DND-41 (cell line): ENCODE measurements around the gene PXK.

Experiments
- ATAC-seq: fragments of 200-7000 bp; cut with Tn5 transposase; 3 replicates; pipeline ENCODE4 v1.9.1; 2021; ENCODE audit warnings: low read depth; ENCODE audit not compliant: insufficient read depth
- DNase-seq: peaks from one replicate; pipeline ENCODE4 v3.0.0-alpha.2; 2020
- H2AFZ ChIP-seq: 2 replicates; pipeline ENCODE4 v1.6.0; 2012; ENCODE audit warnings: low read depth, low read length
- H3K27ac ChIP-seq: 2 replicates; pipeline ENCODE4 v1.5.1; 2012; ENCODE audit warnings: low read length, inconsistent platforms
- H3K27me3 ChIP-seq: fragments of 200-600 bp; sonication (generic); 2 replicates; pipeline ENCODE4 v1.6.0; 2012; ENCODE audit warnings: low read length, mild to moderate bottlenecking, inconsistent platforms; ENCODE audit not compliant: insufficient read depth, poor library complexity
- H3K36me3 ChIP-seq: 2 replicates; pipeline ENCODE4 v1.5.1; 2012; ENCODE audit warnings: low read length, inconsistent platforms; ENCODE audit not compliant: insufficient read depth
- H3K4me1 ChIP-seq: 2 replicates; pipeline ENCODE4 v1.5.1; 2012; ENCODE audit warnings: mild to moderate bottlenecking, low read length; ENCODE audit not compliant: insufficient read depth
- H3K4me2 ChIP-seq: 2 replicates; pipeline ENCODE4 v1.6.0; 2012; ENCODE audit warnings: mild to moderate bottlenecking, moderate library complexity, low read length, inconsistent platforms; ENCODE audit not compliant: insufficient read depth
- H3K4me3 ChIP-seq, 2 experiments: fragments of 200-600 bp in 1 of 2; shearing (Covaris generic) in 1 of 2; 2 replicates each; pipeline ENCODE4 v1.5.1; 2012 to 2016; ENCODE audit warnings: inconsistent platforms in 2 of 2, low read length in 2 of 2, mild to moderate bottlenecking in 2 of 2, low read depth in 1 of 2, moderate library complexity in 1 of 2
- H3K79me2 ChIP-seq: 2 replicates; pipeline ENCODE4 v1.6.0; 2012; ENCODE audit warnings: low read length, inconsistent platforms; ENCODE audit not compliant: insufficient read depth
- H3K9ac ChIP-seq: 2 replicates; pipeline ENCODE4 v1.6.0; 2012; ENCODE audit warnings: low read depth, mild to moderate bottlenecking, inconsistent platforms, low read length, moderate library complexity
- H3K9me3 ChIP-seq: 2 replicates; pipeline ENCODE4 v1.5.1; 2012; ENCODE audit warnings: low read length, moderate library complexity, mild to moderate bottlenecking, inconsistent platforms; ENCODE audit not compliant: insufficient read depth, severe bottlenecking
- H4K20me1 ChIP-seq: 2 replicates; pipeline ENCODE4 v1.6.0; 2012; ENCODE audit warnings: low read length; ENCODE audit not compliant: insufficient read depth
- CTCF ChIP-seq: IDR thresholded peaks from 2 replicates; pipeline ENCODE4 v1.5.1; 2012; ENCODE audit warnings: borderline replicate concordance, low read length, moderate library complexity, mild to moderate bottlenecking; ENCODE audit not compliant: poor library complexity, severe bottlenecking; ENCODE audit errors: extremely low read depth
- EZH2 ChIP-seq: IDR thresholded peaks from 3 replicates; pipeline ENCODE4 v1.6.1; 2012; ENCODE audit warnings: borderline replicate concordance, low read depth, mild to moderate bottlenecking, moderate library complexity, low read length, inconsistent platforms; ENCODE audit not compliant: severe bottlenecking

Gene PXK

GRCh38 chr3:58394339-58394738 is 61.6 kb downstream of the PXK start:
- Histone ChIP-seq H3K27ac (no peak overlapping the region), H3K36me3 (peaks cover 82% of the 10 kb centered on the region), H3K27me3 (no peaks in the 10 kb centered on the region), H3K9ac (no peak overlapping the region), H3K4me1 (no peaks in the 10 kb centered on the region), H3K4me3 (no peak overlapping the region), H2AFZ (no peak overlapping the region), H3K79me2 (no peaks in the 10 kb centered on the region; the same call in 1 of the 2 replicates), H4K20me1 (no peaks in the 10 kb centered on the region; the same call in 1 of the 2 replicates), H3K4me2 (no peak overlapping the region), H3K9me3 (no peaks in the 10 kb centered on the region)
- no peak for ATAC-seq
- DNase-seq: no peak
- TF ChIP-seq EZH2: no peak
- no peak for TF ChIP-seq CTCF

GRCh38 chr3:58398669-58399333 is 66.1 kb downstream of the PXK start:
- H3K4me1 ChIP-seq: no peaks in the 10 kb centered on the region
- DNase-seq: no peak
- TF ChIP-seq CTCF (no peak), EZH2 (no peak)
- no peaks in the 10 kb centered on the region for H3K9me3 ChIP-seq
- H3K79me2 ChIP-seq: no peaks in the 10 kb centered on the region
- H3K36me3 ChIP-seq: peaks cover 85% of the 10 kb centered on the region
- H4K20me1 ChIP-seq: no peaks in the 10 kb centered on the region
- no peak overlapping the region for H3K4me3 ChIP-seq
- H2AFZ ChIP-seq: no peak overlapping the region
- H3K4me2 ChIP-seq: no peak overlapping the region
- ATAC-seq: no peak
- H3K27ac ChIP-seq: no peak overlapping the region
- H3K27me3 ChIP-seq: no peaks in the 10 kb centered on the region
- no peak overlapping the region for H3K9ac ChIP-seq

- Histone ChIP-seq H2AFZ (no peak overlapping the region), H3K4me1 (no peaks in the 10 kb centered on the region), H3K79me2 (no peaks in the 10 kb centered on the region), H3K27me3 (no peaks in the 10 kb centered on the region), H3K4me2 (no peak overlapping the region), H3K4me3 (no peak overlapping the region), H3K9ac (no peak overlapping the region), H4K20me1 (no peaks in the 10 kb centered on the region), H3K9me3 (no peaks in the 10 kb centered on the region), H3K27ac (no peak overlapping the region), H3K36me3 (peaks cover 76% of the 10 kb centered on the region)
- TF ChIP-seq CTCF (no peak), EZH2 (no peak)
- ATAC-seq: 0 out of 3 replicates have a peak, but pooled peaks have one; percentile 29
- DNase-seq: no peak
Observed at GRCh38 chr3:58403513-58404109, 70.9 kb downstream of the PXK start.
